ENCODE data around the gene DGUOK.

GRCh38 chr2:73971722-73972121, 45.0 kb downstream of the DGUOK start:
- TF ChIP-seq POLR2A (IDR thresholded peaks at IDR 0.05; ENCODE audit: borderline replicate concordance, extremely low read depth, insufficient read depth, insufficient read length): no peak
- no peak for TF ChIP-seq ZFX (IDR thresholded peaks at IDR 0.05)
- no peak for TF ChIP-seq CTCF (IDR thresholded peaks at IDR 0.05 in 2 of 3, conservative IDR thresholded peaks at IDR 0.05 in 1 of 3; ENCODE audit: borderline replicate concordance in 1 of 3, insufficient read depth in 1 of 3, low read depth in 2 of 3, low read length in 2 of 3)
- TF ChIP-seq EZH2 (IDR thresholded peaks at IDR 0.05): no peak
- no peak for TF ChIP-seq ZNF274 (IDR thresholded peaks at IDR 0.05; ENCODE audit: low read depth, low read length)
- TF ChIP-seq JUND (IDR thresholded peaks at IDR 0.05): no peak
- no peak for TF ChIP-seq YY1 (IDR thresholded peaks at IDR 0.05; ENCODE audit: extremely low read depth, insufficient replicate concordance, low read depth, low read length)
- TF ChIP-seq RAD21 (IDR thresholded peaks at IDR 0.05; ENCODE audit: low read depth): no peak
- TF ChIP-seq POLR2AphosphoS5 (IDR thresholded peaks at IDR 0.05; ENCODE audit: low read depth, low read length): no peak
- TF ChIP-seq MAX (IDR thresholded peaks at IDR 0.05): no peak

Measured in HCT116 (cell line).